Stimulated activated CD8-positive, alpha-beta memory T cell treated with anti-CD3 and anti-CD28 coated beads, Interleukin-12 subunit alpha, Interleukin-12 subunit beta, amount 100 ng/mL, for 24 hours (primary cell): ENCODE data around the gene KIRREL1.

ENCODE experiments used
- DNase-seq: peaks from one replicate; pipeline ENCODE4 v3.0.0-alpha.2; 2020; ENCODE audit errors: extremely low read depth

The KIRREL1 gene

GRCh38 chr1:157993147-157993917 is at the start of gene KIRREL1:
Gene KIRREL1 (plus strand): TSS chr1:157993645. CDS start chr1:157993677, 32 bp downstream.
- DNase-seq: no peak

GRCh38 chr1:157944663-157945280 is 48.7 kb upstream of the KIRREL1 start:
- no peak for DNase-seq

- no peak for DNase-seq
These were observed 45.0 kb upstream of the KIRREL1 start for GRCh38 chr1:157948312-157949073.

- no peak for DNase-seq
These were observed 44.4 kb upstream of the KIRREL1 start for GRCh38 chr1:157949074-157949354.

- no peak for DNase-seq
These were observed 42.2 kb upstream of the KIRREL1 start for GRCh38 chr1:157951230-157951629.

GRCh38 chr1:157952601-157953000 is 40.8 kb upstream of the KIRREL1 start:
- no peak for DNase-seq

- DNase-seq: no peak
These were observed 38.2 kb upstream of the KIRREL1 start for GRCh38 chr1:157955221-157955620.

GRCh38 chr1:157955857-157956256 is 37.6 kb upstream of the KIRREL1 start:
- no peak for DNase-seq

GRCh38 chr1:157956732-157957131 is 36.7 kb upstream of the KIRREL1 start:
- no peak for DNase-seq

GRCh38 chr1:157958263-157958662 is 35.2 kb upstream of the KIRREL1 start:
- no peak for DNase-seq

- DNase-seq: no peak
These were observed 33.7 kb upstream of the KIRREL1 start for GRCh38 chr1:157959750-157960149.

GRCh38 chr1:157960773-157961172 is 32.7 kb upstream of the KIRREL1 start:
- DNase-seq: no peak

- no peak for DNase-seq
These were observed 31.4 kb upstream of the KIRREL1 start for GRCh38 chr1:157961805-157962762.

GRCh38 chr1:157963713-157964112 is 29.7 kb upstream of the KIRREL1 start:
- no peak for DNase-seq

- no peak for DNase-seq
These were observed 27.9 kb upstream of the KIRREL1 start for GRCh38 chr1:157965584-157965983.

GRCh38 chr1:157966031-157966537 is 27.4 kb upstream of the KIRREL1 start:
- DNase-seq: no peak

- DNase-seq: no peak
These were observed 26.2 kb upstream of the KIRREL1 start for GRCh38 chr1:157967205-157967604.

- DNase-seq: no peak
These were observed 24.9 kb upstream of the KIRREL1 start for GRCh38 chr1:157968508-157968907.

GRCh38 chr1:157968946-157969345 is 24.5 kb upstream of the KIRREL1 start:
- no peak for DNase-seq

GRCh38 chr1:157969697-157970485 is 23.6 kb upstream of the KIRREL1 start:
- no peak for DNase-seq

GRCh38 chr1:157971769-157972168 is 21.7 kb upstream of the KIRREL1 start:
- no peak for DNase-seq
